ENCODE results near the gene LATS1. TPM values are rescaled to one million over a fixed set of nuclear protein-coding genes. Genes with fewer than 3 reads are reported as not detected.

Gene LATS1
- total and polyA plus RNA-seq, 10 of the 15 experiments (the other 5 are each of a cell fraction or from before 2014, with no cell fraction given), result 2.1 to 15.6 (median 11.0) TPM

DNA sequence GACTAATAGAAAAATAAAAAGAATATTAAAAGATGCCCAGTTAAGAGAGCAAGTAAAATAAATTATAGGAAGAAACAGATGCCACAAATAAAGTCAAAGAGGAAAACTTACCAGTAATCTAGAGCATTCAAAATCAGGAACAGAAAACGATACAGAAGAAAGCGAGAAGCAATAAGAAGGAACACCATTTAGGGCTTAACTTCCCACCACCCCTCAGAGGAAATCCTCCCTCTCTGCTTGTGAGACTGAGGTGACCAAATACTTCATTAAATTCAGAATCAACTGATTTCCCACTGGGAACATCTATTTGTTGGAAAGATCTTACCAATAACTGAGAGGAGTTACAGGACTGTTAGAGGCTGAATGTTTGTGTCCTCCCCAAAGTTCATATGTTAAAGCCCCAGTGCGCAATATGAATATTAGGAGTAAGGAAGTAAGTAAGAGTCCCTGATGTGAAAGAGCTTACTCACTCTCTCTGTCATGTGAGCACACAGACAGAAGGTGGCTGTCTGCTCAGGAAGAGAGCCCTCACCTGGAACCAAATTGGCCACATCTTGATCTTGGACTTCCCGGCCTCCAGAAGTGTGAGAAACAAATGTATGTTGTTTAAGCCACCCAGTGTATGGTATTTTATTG is 88.9 kb downstream of the LATS1 start (continued):
- TF ChIP-seq, protein P1, sequence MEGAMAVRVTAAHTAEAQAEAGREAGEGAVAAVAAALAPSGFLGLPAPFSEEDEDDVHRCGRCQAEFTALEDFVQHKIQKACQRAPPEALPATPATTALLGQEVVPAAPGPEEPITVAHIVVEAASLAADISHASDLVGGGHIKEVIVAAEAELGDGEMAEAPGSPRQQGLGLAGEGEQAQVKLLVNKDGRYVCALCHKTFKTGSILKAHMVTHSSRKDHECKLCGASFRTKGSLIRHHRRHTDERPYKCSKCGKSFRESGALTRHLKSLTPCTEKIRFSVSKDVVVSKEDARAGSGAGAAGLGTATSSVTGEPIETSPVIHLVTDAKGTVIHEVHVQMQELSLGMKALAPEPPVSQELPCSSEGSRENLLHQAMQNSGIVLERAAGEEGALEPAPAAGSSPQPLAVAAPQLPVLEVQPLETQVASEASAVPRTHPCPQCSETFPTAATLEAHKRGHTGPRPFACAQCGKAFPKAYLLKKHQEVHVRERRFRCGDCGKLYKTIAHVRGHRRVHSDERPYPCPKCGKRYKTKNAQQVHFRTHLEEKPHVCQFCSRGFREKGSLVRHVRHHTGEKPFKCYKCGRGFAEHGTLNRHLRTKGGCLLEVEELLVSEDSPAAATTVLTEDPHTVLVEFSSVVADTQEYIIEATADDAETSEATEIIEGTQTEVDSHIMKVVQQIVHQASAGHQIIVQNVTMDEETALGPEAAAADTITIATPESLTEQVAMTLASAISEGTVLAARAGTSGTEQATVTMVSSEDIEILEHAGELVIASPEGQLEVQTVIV (IDR thresholded peaks at IDR 0.05; ENCODE audit: borderline replicate concordance, partially characterized antibody), result no peak
- no peak for TF ChIP-seq NR2F1 (conservative IDR thresholded peaks at IDR 0.05)
- TF ChIP-seq, protein P2, sequence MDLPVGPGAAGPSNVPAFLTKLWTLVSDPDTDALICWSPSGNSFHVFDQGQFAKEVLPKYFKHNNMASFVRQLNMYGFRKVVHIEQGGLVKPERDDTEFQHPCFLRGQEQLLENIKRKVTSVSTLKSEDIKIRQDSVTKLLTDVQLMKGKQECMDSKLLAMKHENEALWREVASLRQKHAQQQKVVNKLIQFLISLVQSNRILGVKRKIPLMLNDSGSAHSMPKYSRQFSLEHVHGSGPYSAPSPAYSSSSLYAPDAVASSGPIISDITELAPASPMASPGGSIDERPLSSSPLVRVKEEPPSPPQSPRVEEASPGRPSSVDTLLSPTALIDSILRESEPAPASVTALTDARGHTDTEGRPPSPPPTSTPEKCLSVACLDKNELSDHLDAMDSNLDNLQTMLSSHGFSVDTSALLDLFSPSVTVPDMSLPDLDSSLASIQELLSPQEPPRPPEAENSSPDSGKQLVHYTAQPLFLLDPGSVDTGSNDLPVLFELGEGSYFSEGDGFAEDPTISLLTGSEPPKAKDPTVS (IDR thresholded peaks at IDR 0.05; ENCODE audit: low read depth, low read length), result no peak
- no peak for TF ChIP-seq NR2C1 (IDR thresholded peaks at IDR 0.05)
- no peak for TF ChIP-seq CHD2 (IDR thresholded peaks at IDR 0.05; ENCODE audit: borderline replicate concordance, low read depth, low read length)
- TF ChIP-seq BHLHE40 (IDR thresholded peaks at IDR 0.05; ENCODE audit: borderline replicate concordance in 1 of 2, low read depth in 2 of 2, low read length in 1 of 2), result peak in 1 of 2 experiments; percentile 37; a peak in 1 of 4 replicates
- TF ChIP-seq ETV6 (conservative IDR thresholded peaks at IDR 0.05 in 1 of 2, IDR thresholded peaks at IDR 0.05 in 1 of 2; ENCODE audit: borderline replicate concordance in 1 of 2, low read depth in 1 of 2), result no peak
- peak; percentile 55; the same call in 1 of the 2 replicates for TF ChIP-seq RAD51 (IDR thresholded peaks at IDR 0.05)
- TF ChIP-seq MYC (IDR thresholded peaks at IDR 0.05; ENCODE audit: insufficient read depth, insufficient read length, insufficient replicate concordance, low read length, severe bottlenecking), result no peak
- TF ChIP-seq JUNB (IDR thresholded peaks at IDR 0.05), result no peak; the same call in 1 of the 2 replicates
- no peak for TF ChIP-seq CEBPB (IDR thresholded peaks at IDR 0.05; ENCODE audit: borderline replicate concordance in 1 of 2, low read depth in 2 of 2, low read length in 2 of 2)
- TF ChIP-seq, protein P3, sequence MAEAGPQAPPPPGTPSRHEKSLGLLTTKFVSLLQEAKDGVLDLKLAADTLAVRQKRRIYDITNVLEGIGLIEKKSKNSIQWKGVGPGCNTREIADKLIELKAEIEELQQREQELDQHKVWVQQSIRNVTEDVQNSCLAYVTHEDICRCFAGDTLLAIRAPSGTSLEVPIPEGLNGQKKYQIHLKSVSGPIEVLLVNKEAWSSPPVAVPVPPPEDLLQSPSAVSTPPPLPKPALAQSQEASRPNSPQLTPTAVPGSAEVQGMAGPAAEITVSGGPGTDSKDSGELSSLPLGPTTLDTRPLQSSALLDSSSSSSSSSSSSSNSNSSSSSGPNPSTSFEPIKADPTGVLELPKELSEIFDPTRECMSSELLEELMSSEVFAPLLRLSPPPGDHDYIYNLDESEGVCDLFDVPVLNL (IDR thresholded peaks at IDR 0.05; ENCODE audit: low read depth, low read length), result no peak
- TF ChIP-seq EP300 (IDR thresholded peaks at IDR 0.05; ENCODE audit: borderline replicate concordance in 1 of 2, control insufficient read depth in 1 of 2, low read depth in 2 of 2, low read length in 2 of 2), result no peak
- TF ChIP-seq, protein P4, sequence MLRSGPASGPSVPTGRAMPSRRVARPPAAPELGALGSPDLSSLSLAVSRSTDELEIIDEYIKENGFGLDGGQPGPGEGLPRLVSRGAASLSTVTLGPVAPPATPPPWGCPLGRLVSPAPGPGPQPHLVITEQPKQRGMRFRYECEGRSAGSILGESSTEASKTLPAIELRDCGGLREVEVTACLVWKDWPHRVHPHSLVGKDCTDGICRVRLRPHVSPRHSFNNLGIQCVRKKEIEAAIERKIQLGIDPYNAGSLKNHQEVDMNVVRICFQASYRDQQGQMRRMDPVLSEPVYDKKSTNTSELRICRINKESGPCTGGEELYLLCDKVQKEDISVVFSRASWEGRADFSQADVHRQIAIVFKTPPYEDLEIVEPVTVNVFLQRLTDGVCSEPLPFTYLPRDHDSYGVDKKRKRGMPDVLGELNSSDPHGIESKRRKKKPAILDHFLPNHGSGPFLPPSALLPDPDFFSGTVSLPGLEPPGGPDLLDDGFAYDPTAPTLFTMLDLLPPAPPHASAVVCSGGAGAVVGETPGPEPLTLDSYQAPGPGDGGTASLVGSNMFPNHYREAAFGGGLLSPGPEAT (IDR thresholded peaks at IDR 0.05; ENCODE audit: low read depth), result 0 out of 2 replicates have a peak, but pooled peaks have one; percentile 22
- TF ChIP-seq ASH2L (IDR thresholded peaks at IDR 0.05; ENCODE audit: borderline replicate concordance, low read depth), result no peak
- TF ChIP-seq NFXL1 (IDR thresholded peaks at IDR 0.05; ENCODE audit: borderline replicate concordance), result no peak
- TF ChIP-seq, protein P5, sequence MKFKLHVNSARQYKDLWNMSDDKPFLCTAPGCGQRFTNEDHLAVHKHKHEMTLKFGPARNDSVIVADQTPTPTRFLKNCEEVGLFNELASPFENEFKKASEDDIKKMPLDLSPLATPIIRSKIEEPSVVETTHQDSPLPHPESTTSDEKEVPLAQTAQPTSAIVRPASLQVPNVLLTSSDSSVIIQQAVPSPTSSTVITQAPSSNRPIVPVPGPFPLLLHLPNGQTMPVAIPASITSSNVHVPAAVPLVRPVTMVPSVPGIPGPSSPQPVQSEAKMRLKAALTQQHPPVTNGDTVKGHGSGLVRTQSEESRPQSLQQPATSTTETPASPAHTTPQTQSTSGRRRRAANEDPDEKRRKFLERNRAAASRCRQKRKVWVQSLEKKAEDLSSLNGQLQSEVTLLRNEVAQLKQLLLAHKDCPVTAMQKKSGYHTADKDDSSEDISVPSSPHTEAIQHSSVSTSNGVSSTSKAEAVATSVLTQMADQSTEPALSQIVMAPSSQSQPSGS (IDR thresholded peaks at IDR 0.05; ENCODE audit: low read length), result peak; percentile 65; the same call in 1 of the 2 replicates
- no peak for TF ChIP-seq FOXM1 (IDR thresholded peaks at IDR 0.05; ENCODE audit: low read depth, low read length)
- TF ChIP-seq EZH2 (IDR thresholded peaks at IDR 0.05; ENCODE audit: borderline replicate concordance, control insufficient read depth, low read depth, low read length), result no peak

All from GM12878 (cell line).